K562 (cell line): ENCODE data around the gene WASF2. TPM values are rescaled to one million over a fixed set of nuclear protein-coding genes. Genes with fewer than 3 reads are reported as not detected.

Source experiments
- CREM ChIP-seq: IDR thresholded peaks from 2 replicates; pipeline ENCODE4 v1.6.1; 2014; ENCODE audit warnings: antibody characterized with exemption, low read depth
- CXXC5 ChIP-seq: fragments of 250-450 bp; sonication (Bioruptor Pico); IDR thresholded peaks from 2 replicates; pipeline ENCODE4 v1.8.0; 2022; ENCODE audit warnings: inconsistent platforms, mild to moderate bottlenecking, moderate library complexity
- ETV5 ChIP-seq: sonication (generic); formaldehyde crosslinking; IDR thresholded peaks from 2 replicates; pipeline ENCODE4 v1.4.0; 2020; ENCODE audit warnings: low read depth, mild to moderate bottlenecking, missing genetic modification reagents
- ID3 ChIP-seq, 2 experiments: fragments of 250-450 bp in 1 of 2; fragments of 450-650 bp in 1 of 2; sonication (Bioruptor Pico) in 1 of 2; IDR thresholded peaks; 2 replicates each; pipeline versions ENCODE4 v1.6.1 to v1.8.0; 2016 to 2021; ENCODE audit warnings: mild to moderate bottlenecking in 2 of 2, moderate library complexity in 2 of 2, missing compliant biosample characterization in 1 of 2, missing genetic modification characterization in 1 of 2
- POLR2AphosphoS5 ChIP-seq: IDR thresholded peaks from 2 replicates; pipeline ENCODE4 v1.6.1; 2011; ENCODE audit warnings: mild to moderate bottlenecking, low read depth, low read length, moderate library complexity; ENCODE audit not compliant: control insufficient read depth, insufficient read depth
- SAP30 ChIP-seq: fragments of 200-600 bp; sonication (generic); IDR thresholded peaks from 2 replicates; pipeline ENCODE4 v1.6.1; 2012; ENCODE audit warnings: borderline replicate concordance, low read depth, mild to moderate bottlenecking, moderate library complexity, low read length, control low read depth, inconsistent platforms; ENCODE audit not compliant: insufficient read depth, poor library complexity, severe bottlenecking
- ZBTB17 ChIP-seq: fragments of 450-650 bp; formaldehyde crosslinking; IDR thresholded peaks from 2 replicates; pipeline ENCODE4 v1.4.0; 2020; ENCODE audit warnings: mild to moderate bottlenecking
- ZNF561 ChIP-seq: fragments of 450-650 bp; formaldehyde crosslinking; conservative IDR thresholded peaks from 2 replicates; pipeline ENCODE4 v1.4.0; 2020; ENCODE audit warnings: mild to moderate bottlenecking, moderate library complexity
- polyA plus RNA-seq, 8 experiments: library from polyadenylated mRNA; depleted of rRNA in 4 of 8; stranded (reverse) in 5 of 8; unstranded in 3 of 8; fragments of >200 nt; fragmentation: Nextera tagmentation in 2 of 8; fragmentation: Illumina TruSeq in 1 of 8; extraction: Ambion mirVana in 2 of 8; extraction: Trizol in 1 of 8; gene quantifications; 2 replicates each; pipeline versions ENCODE4 v1.2.1 to v1.2.3, GENCODE V29; 2011 to 2014; ENCODE audit warnings: inconsistent platforms in 1 of 8, missing spikeins in 1 of 8
- total RNA-seq, 7 experiments: library from RNA; depleted of rRNA in 6 of 7; stranded (reverse); fragments of >200 nt in 6 of 7; fragmentation: Illumina TruSeq in 2 of 7; extraction: Trizol in 2 of 7; gene quantifications; 2 replicates each; pipeline versions ENCODE4 v1.2.1 to v1.2.3, GENCODE V29; 2011 to 2021; ENCODE audit warnings: low replicate concordance in 1 of 7
- TF ChIP-seq, protein P1 (sequence below), 2 experiments: fragments of 450-650 bp in 1 of 2; IDR thresholded peaks; 2 replicates each; pipeline ENCODE4 v1.6.1; 2011 to 2017; ENCODE audit warnings: low read depth in 2 of 2, antibody characterized with exemption in 1 of 2, borderline replicate concordance in 1 of 2, low read length in 1 of 2, mild to moderate bottlenecking in 1 of 2, mixed read lengths in 1 of 2; ENCODE audit not compliant: control insufficient read depth in 1 of 2
- TF ChIP-seq, protein P2 (sequence below), 2 experiments: fragments of 450-650 bp in 1 of 2; sonication (generic) in 1 of 2; formaldehyde crosslinking in 1 of 2; IDR thresholded peaks; 2 replicates each; pipeline versions ENCODE4 v1.7.1 to v1.9.0; 2016 to 2022; ENCODE audit warnings: inconsistent platforms in 1 of 2, mild to moderate bottlenecking in 1 of 2, missing genetic modification reagents in 1 of 2

WASF2 gene
- total and polyA plus RNA-seq, 9 of the 15 experiments (the other 6 are each of a cell fraction or from before 2014, with no cell fraction given), result 8.2 to 163 (median 31.2) TPM

DNA sequence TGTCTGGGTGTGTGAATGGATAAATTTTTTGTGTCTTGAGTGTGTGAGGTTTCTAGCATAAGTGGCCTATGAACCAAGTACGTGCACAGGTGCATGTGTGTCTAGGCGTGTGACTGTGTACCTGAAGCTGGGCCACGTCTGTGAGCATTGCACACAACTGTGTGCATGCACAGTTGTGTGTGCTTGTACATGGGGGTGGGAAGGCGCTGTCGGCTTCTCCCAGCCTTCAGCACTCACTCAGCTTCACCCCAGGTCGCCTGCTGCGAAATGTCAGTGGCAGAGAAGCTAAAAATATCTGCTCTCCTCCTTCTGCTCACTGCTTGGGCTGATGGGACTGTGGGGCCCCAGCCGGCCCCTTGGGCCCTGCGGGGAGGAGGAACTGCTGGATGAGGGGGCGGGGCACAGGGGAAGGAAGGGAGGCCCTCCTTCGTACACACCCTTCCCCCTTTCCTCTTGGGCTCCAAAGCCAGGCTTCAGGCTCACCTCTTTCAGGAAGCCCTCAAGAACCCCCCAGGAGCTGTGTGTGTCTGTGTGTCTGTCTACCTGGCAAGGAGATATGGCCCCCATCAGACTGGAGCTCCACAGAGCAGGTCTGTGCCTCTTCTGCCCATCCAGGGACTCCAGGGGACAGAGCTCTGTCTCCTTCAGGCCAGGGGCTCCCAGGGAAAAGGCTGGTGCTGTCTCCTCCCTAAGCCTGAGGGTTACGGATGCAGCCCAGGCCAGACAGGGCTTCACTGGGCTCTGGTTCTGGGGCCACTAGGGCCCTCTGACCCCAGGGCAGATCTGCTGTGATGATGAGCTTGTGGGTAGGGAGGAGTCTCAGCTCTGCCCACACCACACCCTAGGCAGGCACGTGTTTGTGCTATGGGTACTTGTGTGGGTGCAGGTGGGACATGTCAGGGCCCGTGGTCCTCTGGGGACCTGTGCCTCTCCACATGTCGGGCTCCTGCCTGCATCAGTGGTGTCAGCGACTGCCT is 35.6 kb upstream of the WASF2 start (continued):
- TF ChIP-seq, protein P1, sequence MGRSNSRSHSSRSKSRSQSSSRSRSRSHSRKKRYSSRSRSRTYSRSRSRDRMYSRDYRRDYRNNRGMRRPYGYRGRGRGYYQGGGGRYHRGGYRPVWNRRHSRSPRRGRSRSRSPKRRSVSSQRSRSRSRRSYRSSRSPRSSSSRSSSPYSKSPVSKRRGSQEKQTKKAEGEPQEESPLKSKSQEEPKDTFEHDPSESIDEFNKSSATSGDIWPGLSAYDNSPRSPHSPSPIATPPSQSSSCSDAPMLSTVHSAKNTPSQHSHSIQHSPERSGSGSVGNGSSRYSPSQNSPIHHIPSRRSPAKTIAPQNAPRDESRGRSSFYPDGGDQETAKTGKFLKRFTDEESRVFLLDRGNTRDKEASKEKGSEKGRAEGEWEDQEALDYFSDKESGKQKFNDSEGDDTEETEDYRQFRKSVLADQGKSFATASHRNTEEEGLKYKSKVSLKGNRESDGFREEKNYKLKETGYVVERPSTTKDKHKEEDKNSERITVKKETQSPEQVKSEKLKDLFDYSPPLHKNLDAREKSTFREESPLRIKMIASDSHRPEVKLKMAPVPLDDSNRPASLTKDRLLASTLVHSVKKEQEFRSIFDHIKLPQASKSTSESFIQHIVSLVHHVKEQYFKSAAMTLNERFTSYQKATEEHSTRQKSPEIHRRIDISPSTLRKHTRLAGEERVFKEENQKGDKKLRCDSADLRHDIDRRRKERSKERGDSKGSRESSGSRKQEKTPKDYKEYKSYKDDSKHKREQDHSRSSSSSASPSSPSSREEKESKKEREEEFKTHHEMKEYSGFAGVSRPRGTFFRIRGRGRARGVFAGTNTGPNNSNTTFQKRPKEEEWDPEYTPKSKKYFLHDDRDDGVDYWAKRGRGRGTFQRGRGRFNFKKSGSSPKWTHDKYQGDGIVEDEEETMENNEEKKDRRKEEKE (IDR thresholded peaks at IDR 0.05; ENCODE audit: borderline replicate concordance in 1 of 2, control insufficient read depth in 1 of 2, low read depth in 2 of 2, low read length in 1 of 2), result peak in 1 of 2 experiments; percentile 61; a peak in 1 of 4 replicates
- TF ChIP-seq ZBTB17 (CRISPR knock-in tag), result 0 out of 2 replicates have a peak, but pooled peaks have one; percentile 26
- no peak for TF ChIP-seq ID3 (CRISPR knock-in tag; IDR thresholded peaks at IDR 0.05)
- TF ChIP-seq ID3 (tag; IDR thresholded peaks at IDR 0.05), result 0 out of 2 replicates have a peak, but pooled peaks have one; percentile 34
- peak; percentile 62; the same call in 1 of the 2 replicates for TF ChIP-seq CREM
- TF ChIP-seq SAP30, result peak; percentile 16
- TF ChIP-seq ETV5, result no peak
- TF ChIP-seq, protein P2, sequence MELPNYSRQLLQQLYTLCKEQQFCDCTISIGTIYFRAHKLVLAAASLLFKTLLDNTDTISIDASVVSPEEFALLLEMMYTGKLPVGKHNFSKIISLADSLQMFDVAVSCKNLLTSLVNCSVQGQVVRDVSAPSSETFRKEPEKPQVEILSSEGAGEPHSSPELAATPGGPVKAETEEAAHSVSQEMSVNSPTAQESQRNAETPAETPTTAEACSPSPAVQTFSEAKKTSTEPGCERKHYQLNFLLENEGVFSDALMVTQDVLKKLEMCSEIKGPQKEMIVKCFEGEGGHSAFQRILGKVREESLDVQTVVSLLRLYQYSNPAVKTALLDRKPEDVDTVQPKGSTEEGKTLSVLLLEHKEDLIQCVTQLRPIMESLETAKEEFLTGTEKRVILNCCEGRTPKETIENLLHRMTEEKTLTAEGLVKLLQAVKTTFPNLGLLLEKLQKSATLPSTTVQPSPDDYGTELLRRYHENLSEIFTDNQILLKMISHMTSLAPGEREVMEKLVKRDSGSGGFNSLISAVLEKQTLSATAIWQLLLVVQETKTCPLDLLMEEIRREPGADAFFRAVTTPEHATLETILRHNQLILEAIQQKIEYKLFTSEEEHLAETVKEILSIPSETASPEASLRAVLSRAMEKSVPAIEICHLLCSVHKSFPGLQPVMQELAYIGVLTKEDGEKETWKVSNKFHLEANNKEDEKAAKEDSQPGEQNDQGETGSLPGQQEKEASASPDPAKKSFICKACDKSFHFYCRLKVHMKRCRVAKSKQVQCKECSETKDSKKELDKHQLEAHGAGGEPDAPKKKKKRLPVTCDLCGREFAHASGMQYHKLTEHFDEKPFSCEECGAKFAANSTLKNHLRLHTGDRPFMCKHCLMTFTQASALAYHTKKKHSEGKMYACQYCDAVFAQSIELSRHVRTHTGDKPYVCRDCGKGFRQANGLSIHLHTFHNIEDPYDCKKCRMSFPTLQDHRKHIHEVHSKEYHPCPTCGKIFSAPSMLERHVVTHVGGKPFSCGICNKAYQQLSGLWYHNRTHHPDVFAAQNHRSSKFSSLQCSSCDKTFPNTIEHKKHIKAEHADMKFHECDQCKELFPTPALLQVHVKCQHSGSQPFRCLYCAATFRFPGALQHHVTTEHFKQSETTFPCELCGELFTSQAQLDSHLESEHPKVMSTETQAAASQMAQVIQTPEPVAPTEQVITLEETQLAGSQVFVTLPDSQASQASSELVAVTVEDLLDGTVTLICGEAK (IDR thresholded peaks at IDR 0.05), result no peak
- TF ChIP-seq, protein P2 (CRISPR knock-in tag; IDR thresholded peaks at IDR 0.05), result no peak
- peak; percentile 26; the same call in 1 of the 2 replicates for TF ChIP-seq CXXC5 (CRISPR knock-in tag)
- no peak for TF ChIP-seq ZNF561 (CRISPR knock-in tag)
- peak; percentile 48 for TF ChIP-seq POLR2AphosphoS5
